HepG2 (cell line): ENCODE results near the gene ZFP36. TPM values are rescaled to one million over a fixed set of nuclear protein-coding genes. Genes with fewer than 3 reads are reported as not detected.
A peak's percentile ranks its signal among the peaks of the same experiment; 100 is the strongest.

ENCODE experiments used
- CENPBD1 ChIP-seq: sonication (generic); formaldehyde crosslinking; IDR thresholded peaks from 2 replicates; pipeline ENCODE4 v1.8.0; 2022; ENCODE audit warnings: missing genetic modification reagents, low read depth, mild to moderate bottlenecking, borderline replicate concordance
- EED ChIP-seq: sonication (generic); formaldehyde crosslinking; IDR thresholded peaks from 2 replicates; pipeline ENCODE4 v1.5.0; 2020; ENCODE audit warnings: mild to moderate bottlenecking, missing genetic modification reagents
- ERF ChIP-seq: IDR thresholded peaks from 2 replicates; pipeline ENCODE4 v1.6.1; 2018; ENCODE audit warnings: missing biosample characterization, missing genetic modification reagents
- HOXA7 ChIP-seq: sonication (generic); formaldehyde crosslinking; IDR thresholded peaks from 2 replicates; pipeline ENCODE4 v1.8.1; 2022; ENCODE audit warnings: mild to moderate bottlenecking, missing genetic modification reagents, moderate library complexity
- IRF9 ChIP-seq: sonication (generic); formaldehyde crosslinking; IDR thresholded peaks from 2 replicates; pipeline ENCODE4 v1.8.0; 2022; ENCODE audit warnings: missing genetic modification reagents, mild to moderate bottlenecking, borderline replicate concordance
- ISL2 ChIP-seq: sonication (generic); formaldehyde crosslinking; IDR thresholded peaks from 2 replicates; pipeline ENCODE4 v1.5.0; 2020; ENCODE audit warnings: missing genetic modification reagents
- PAXIP1 ChIP-seq: sonication (generic); formaldehyde crosslinking; conservative IDR thresholded peaks from 2 replicates; pipeline ENCODE4 v1.4.0; 2020; ENCODE audit warnings: mild to moderate bottlenecking, missing genetic modification reagents, moderate library complexity
- PHF5A ChIP-seq: IDR thresholded peaks from one replicate; pipeline ENCODE4 v1.6.1; 2018; ENCODE audit warnings: low read depth, missing genetic modification reagents; ENCODE audit not compliant: unreplicated experiment
- PLRG1 ChIP-seq: fragments of 450-650 bp; conservative IDR thresholded peaks from 2 replicates; pipeline ENCODE4 v1.6.1; 2016
- SMC3 ChIP-seq: IDR thresholded peaks from 2 replicates; pipeline ENCODE4 v1.6.1; 2011; ENCODE audit warnings: low read length, improper control_type of control experiment
- TOE1 ChIP-seq: sonication (generic); formaldehyde crosslinking; IDR thresholded peaks from 2 replicates; pipeline ENCODE4 v1.4.0; 2020; ENCODE audit warnings: mild to moderate bottlenecking, missing genetic modification reagents
- YY1 ChIP-seq: IDR thresholded peaks from 2 replicates; pipeline ENCODE4 v1.6.1; 2011; ENCODE audit warnings: low read length, low read depth, moderate library complexity, mild to moderate bottlenecking; ENCODE audit not compliant: insufficient read depth, insufficient replicate concordance
- ZBTB2 ChIP-seq: sonication (generic); formaldehyde crosslinking; IDR thresholded peaks from 2 replicates; pipeline ENCODE4 v1.8.0; 2022; ENCODE audit warnings: low read depth, missing genetic modification reagents
- ZFP82 ChIP-seq: sonication (generic); formaldehyde crosslinking; IDR thresholded peaks from 2 replicates; pipeline ENCODE4 v1.5.1; 2020; ENCODE audit warnings: mild to moderate bottlenecking, missing genetic modification reagents, borderline replicate concordance
- ZNF230 ChIP-seq: sonication (generic); formaldehyde crosslinking; IDR thresholded peaks from 2 replicates; pipeline ENCODE4 v1.4.0; 2020; ENCODE audit warnings: mild to moderate bottlenecking, missing genetic modification reagents
- ZNF292 ChIP-seq: sonication (generic); formaldehyde crosslinking; IDR thresholded peaks from 2 replicates; pipeline ENCODE4 v1.8.1; 2022; ENCODE audit warnings: mild to moderate bottlenecking, low read depth, missing genetic modification reagents, borderline replicate concordance
- ZNF503 ChIP-seq: sonication (generic); formaldehyde crosslinking; IDR thresholded peaks from 2 replicates; pipeline ENCODE4 v1.4.0; 2020; ENCODE audit warnings: missing genetic modification reagents
- ZNF597 ChIP-seq: sonication (generic); formaldehyde crosslinking; IDR thresholded peaks from 2 replicates; pipeline ENCODE4 v1.5.0; 2020; ENCODE audit warnings: missing genetic modification reagents
- ZNF841 ChIP-seq: sonication (generic); formaldehyde crosslinking; IDR thresholded peaks from 2 replicates; pipeline ENCODE4 v1.8.1; 2023; ENCODE audit warnings: missing genetic modification reagents, borderline replicate concordance
- polyA plus RNA-seq, 8 experiments: library from polyadenylated mRNA; depleted of rRNA in 3 of 8; stranded (reverse) in 7 of 8; unstranded in 1 of 8; fragments of >200 nt; fragmentation: Illumina TruSeq in 4 of 8; extraction: Trizol in 4 of 8; gene quantifications; 2 replicates each; pipeline versions ENCODE4 v1.2.1 to v1.2.3, GENCODE V29; 2011 to 2016; ENCODE audit warnings: low read depth in 4 of 8, missing spikeins in 1 of 8, mixed read lengths in 1 of 8; ENCODE audit not compliant: insufficient read depth in 1 of 8
- total RNA-seq, 5 experiments: library from RNA; depleted of rRNA; stranded (reverse); fragments of >200 nt; fragmentation: Illumina TruSeq; extraction: Trizol; gene quantifications; 2 replicates each; pipeline ENCODE4 v1.2.3, GENCODE V29; 2016; ENCODE audit warnings: low read depth in 1 of 5

The ZFP36 gene
- total and polyA plus RNA-seq, 2 of the 13 experiments (the other 11 are each of a cell fraction or from before 2014, with no cell fraction given): 1.4 to 1.7 TPM

GRCh38 chr19:39401549-39402345, 4.9 kb upstream of the ZFP36 start (continued):
- peak; percentile 1; the same call in 1 of the 2 replicates for TF ChIP-seq SMC3
- no peak for TF ChIP-seq ZNF503 (CRISPR knock-in tag)
- no peak; the same call in 1 of the 2 replicates for TF ChIP-seq EED
- peak; percentile 94 for TF ChIP-seq PAXIP1 (CRISPR knock-in tag)
- TF ChIP-seq ZBTB2 (CRISPR knock-in tag): no peak; the same call in 1 of the 2 replicates
- peak; percentile 71 for TF ChIP-seq ZNF230 (CRISPR knock-in tag)
- TF ChIP-seq ZFP82: peak; percentile 84; the same call in 1 of the 2 replicates
- TF ChIP-seq ZNF292 (CRISPR knock-in tag): peak; percentile 96; the same call in 1 of the 2 replicates
- TF ChIP-seq PHF5A (CRISPR knock-in tag): peak; percentile 81
- TF ChIP-seq PLRG1: no peak
- peak; percentile 56 for TF ChIP-seq ERF (CRISPR knock-in tag)
- TF ChIP-seq ZNF841 (CRISPR knock-in tag): no peak
- peak; percentile 63 for TF ChIP-seq YY1
- peak; percentile 62 for TF ChIP-seq ISL2
- TF ChIP-seq IRF9 (CRISPR knock-in tag): peak; percentile 71; the same call in 1 of the 2 replicates
- TF ChIP-seq TOE1 (CRISPR knock-in tag): no peak
- TF ChIP-seq HOXA7: no peak
- TF ChIP-seq ZNF597 (CRISPR knock-in tag): no peak
- TF ChIP-seq CENPBD1: no peak
